Measurements from ENCODE around the gene MPG.
"Not testable (repeated sequence)": the region's sequence is repeated elsewhere in the genome, so short reads cannot be mapped to it uniquely, and the experiment has no call there.

Gene MPG

DNA sequence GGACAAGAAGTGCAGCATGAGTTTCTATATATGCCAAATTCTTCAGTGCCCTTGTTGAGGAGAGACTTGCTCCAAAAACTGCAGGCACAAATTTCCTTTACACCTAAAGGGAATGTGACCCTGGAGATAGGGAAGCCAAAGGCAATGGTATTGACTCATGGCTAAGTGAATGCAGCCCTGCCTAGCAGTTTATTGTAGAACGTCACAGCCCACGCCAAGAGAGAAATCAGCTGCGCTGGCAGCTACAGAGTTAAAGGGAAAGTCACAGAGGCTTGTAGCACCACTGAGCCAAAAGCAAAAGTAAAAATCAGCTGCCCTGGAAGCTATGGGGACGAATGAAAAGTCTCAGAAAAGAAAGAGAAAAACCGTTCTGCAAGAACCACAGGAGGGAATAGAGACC is 34.7 kb upstream of the MPG start:
- no peak for DNase-seq (ENCODE audit: low read depth)
- no peak overlapping the region for H3K4me3 ChIP-seq (ENCODE audit: control insufficient read depth, low read depth, low read length)
- TF ChIP-seq, protein P1, sequence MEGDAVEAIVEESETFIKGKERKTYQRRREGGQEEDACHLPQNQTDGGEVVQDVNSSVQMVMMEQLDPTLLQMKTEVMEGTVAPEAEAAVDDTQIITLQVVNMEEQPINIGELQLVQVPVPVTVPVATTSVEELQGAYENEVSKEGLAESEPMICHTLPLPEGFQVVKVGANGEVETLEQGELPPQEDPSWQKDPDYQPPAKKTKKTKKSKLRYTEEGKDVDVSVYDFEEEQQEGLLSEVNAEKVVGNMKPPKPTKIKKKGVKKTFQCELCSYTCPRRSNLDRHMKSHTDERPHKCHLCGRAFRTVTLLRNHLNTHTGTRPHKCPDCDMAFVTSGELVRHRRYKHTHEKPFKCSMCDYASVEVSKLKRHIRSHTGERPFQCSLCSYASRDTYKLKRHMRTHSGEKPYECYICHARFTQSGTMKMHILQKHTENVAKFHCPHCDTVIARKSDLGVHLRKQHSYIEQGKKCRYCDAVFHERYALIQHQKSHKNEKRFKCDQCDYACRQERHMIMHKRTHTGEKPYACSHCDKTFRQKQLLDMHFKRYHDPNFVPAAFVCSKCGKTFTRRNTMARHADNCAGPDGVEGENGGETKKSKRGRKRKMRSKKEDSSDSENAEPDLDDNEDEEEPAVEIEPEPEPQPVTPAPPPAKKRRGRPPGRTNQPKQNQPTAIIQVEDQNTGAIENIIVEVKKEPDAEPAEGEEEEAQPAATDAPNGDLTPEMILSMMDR (IDR thresholded peaks at IDR 0.05; ENCODE audit: control insufficient read depth, insufficient read depth, low read depth, low read length, missing control alignments) = no peak

DNA sequence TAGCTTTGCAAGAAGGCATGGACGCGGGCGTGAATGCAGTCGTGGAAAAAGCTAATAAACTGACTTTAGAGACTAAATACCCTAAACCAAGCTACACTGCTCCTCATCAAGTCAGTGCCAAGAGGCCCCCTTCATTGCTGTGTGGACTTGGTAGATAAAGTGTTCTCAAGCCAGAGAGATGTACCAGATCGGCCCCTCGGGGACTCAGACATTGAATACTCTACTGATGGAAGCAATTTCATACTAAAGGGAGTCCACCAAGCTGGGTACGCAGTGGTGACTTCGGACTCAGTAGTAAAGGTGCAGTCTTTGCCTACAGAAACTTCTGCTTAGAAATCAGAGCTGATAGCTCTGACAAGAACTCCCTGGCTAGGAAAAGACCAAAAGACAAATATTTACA is 33.4 kb upstream of the MPG start:
- DNase-seq (ENCODE audit: low read depth) = no peak
- no peak overlapping the region for H3K4me3 ChIP-seq (ENCODE audit: control insufficient read depth, low read depth, low read length)
- TF ChIP-seq, protein P1 (IDR thresholded peaks at IDR 0.05; ENCODE audit: control insufficient read depth, insufficient read depth, low read depth, low read length, missing control alignments) = no peak

DNA sequence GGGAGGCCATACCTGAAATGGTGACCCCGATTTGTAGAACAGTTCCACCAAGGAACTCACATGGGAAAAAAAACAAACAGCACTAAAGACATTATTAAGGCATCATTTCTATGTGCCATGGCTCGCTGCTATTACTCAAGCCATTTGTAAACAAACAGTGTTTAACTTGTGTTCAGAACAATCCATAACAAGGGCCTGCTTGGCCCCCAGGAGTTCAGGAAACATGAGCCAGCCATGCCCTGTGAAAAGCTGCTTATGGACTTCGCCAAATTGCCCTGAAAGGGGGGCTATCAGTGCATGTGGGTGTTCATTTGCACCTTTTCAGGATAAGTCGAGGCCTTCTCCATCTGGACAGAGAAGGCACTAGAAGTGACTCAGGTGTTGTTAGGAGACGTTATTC is 32.6 kb upstream of the MPG start:
- no peak overlapping the region for H3K4me3 ChIP-seq (ENCODE audit: control insufficient read depth, low read depth, low read length)
- no peak for DNase-seq (ENCODE audit: low read depth)
- TF ChIP-seq, protein P1 (IDR thresholded peaks at IDR 0.05; ENCODE audit: control insufficient read depth, insufficient read depth, low read depth, low read length, missing control alignments) = no peak

- DNase-seq (ENCODE audit: low read depth); H3K4me3 ChIP-seq (ENCODE audit: control insufficient read depth, low read depth, low read length): not testable (repeated sequence)
Measured at GRCh38 chr16:46510-46909, 31.5 kb upstream of the MPG start.

DNA sequence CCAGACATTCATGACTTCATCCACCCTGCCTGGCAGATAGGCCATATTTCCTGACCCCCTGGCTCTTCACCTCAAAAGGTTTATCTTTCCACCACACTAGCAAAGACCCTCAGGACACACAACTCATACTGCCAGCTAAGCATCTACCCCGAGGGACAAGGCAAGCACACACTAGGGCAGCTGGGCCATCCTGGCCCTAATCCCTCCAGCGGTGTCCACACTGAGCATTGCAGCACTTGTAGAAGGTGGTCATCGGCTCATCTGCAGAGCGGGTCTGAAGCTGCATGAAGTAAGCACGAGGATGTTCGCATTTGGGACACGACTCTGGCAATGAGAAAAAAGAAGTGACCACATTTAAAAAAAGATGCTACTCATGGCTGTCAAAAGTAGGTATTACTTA is 30.8 kb upstream of the MPG start:
- TF ChIP-seq, protein P1 (IDR thresholded peaks at IDR 0.05; ENCODE audit: control insufficient read depth, insufficient read depth, low read depth, low read length, missing control alignments) = no peak
- no peak overlapping the region for H3K4me3 ChIP-seq (ENCODE audit: control insufficient read depth, low read depth, low read length)
- no peak for DNase-seq (ENCODE audit: low read depth)

DNA sequence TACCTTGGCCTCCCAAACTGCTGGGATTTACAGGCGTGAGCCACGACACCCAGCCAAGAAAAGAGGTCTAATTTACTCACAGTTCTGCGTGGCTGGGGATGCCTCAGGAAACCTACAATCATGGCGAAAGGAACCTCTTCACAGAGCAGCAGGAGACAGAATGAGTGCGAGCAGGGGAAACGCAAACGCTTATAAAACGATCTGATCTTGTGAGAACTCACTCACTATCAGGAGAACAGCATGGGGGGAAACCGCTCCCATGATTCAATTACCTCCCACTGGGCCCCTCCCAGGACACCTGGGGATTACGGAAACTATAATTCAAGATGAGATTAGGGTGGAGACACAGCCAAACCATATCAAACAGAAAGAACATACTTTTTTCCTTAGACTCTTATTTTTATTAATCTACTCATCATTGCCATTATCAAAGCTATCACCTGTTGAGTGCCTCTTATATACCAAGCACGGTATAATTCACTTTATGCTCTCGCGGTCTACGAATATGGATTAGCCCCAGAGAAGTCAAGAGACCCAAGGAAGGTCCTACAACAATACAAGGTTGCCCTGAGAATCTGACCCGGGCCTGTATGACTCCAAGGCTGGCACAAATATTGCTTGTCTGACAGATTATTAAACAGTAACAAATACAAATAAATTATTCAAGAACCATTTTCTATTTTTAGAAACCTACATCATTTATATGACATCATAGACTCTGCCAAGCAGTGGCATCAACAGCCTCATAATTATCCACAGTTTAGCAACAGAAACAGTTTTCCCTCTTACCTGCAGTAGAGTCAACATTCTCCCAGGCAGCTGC is 27.0 kb upstream of the MPG start:
- no peak overlapping the region for H3K4me3 ChIP-seq (ENCODE audit: control insufficient read depth, low read depth, low read length)
- TF ChIP-seq, protein P1 (IDR thresholded peaks at IDR 0.05; ENCODE audit: control insufficient read depth, insufficient read depth, low read depth, low read length, missing control alignments) = no peak
- DNase-seq (ENCODE audit: low read depth) = no peak

- TF ChIP-seq, protein P1 (IDR thresholded peaks at IDR 0.05; ENCODE audit: control insufficient read depth, insufficient read depth, low read depth, low read length, missing control alignments) = no peak
- peak within 1 kb of the TSS; percentile 77 for H3K4me3 ChIP-seq (ENCODE audit: control insufficient read depth, low read depth, low read length)
- peak; percentile 91 for DNase-seq (ENCODE audit: low read depth)
Measured at GRCh38 chr16:53346-54236, 24.4 kb upstream of the MPG start, which contains the start of the genes POLR3K and SNRNP25. POLR3K (minus strand) TSS chr16:53608; CDS start chr16:53586, 22 bp downstream. SNRNP25 (plus strand) TSS chr16:53828; CDS start chr16:54017, 189 bp downstream.

Data from AG09309 (cell line).